HG03280 (cell line): ENCODE measurements around the gene GPHA2.
A peak's percentile ranks its signal among the peaks of the same experiment; 100 is the strongest.

ENCODE experiments used
- ATAC-seq: cut with Tn5 transposase; IDR thresholded peaks from one replicate; pipeline ENCODE4 v1.9.1; 2021; ENCODE audit warnings: mild to moderate bottlenecking, moderate library complexity; ENCODE audit not compliant: unreplicated experiment

The GPHA2 gene

GRCh38 chr11:64892838-64893193 lies 42.9 kb downstream of the GPHA2 start:
- ATAC-seq = no peak

- no peak for ATAC-seq
Observed at GRCh38 chr11:64892411-64892831, 43.3 kb downstream of the GPHA2 start.

GRCh38 chr11:64891880-64892279 lies 43.8 kb downstream of the GPHA2 start:
- ATAC-seq = no peak

- ATAC-seq = no peak
Observed at GRCh38 chr11:64891215-64891848, 44.4 kb downstream of the GPHA2 start.

GRCh38 chr11:64890522-64890939 lies 45.2 kb downstream of the GPHA2 start:
- no peak for ATAC-seq

GRCh38 chr11:64888729-64889511 lies 46.8 kb downstream of the GPHA2 start:
- no peak for ATAC-seq

- no peak for ATAC-seq
Observed at GRCh38 chr11:64888406-64888728, 47.3 kb downstream of the GPHA2 start.

- ATAC-seq = peak; percentile 79
Observed at GRCh38 chr11:64887757-64888405, 47.8 kb downstream of the GPHA2 start.

GRCh38 chr11:64887234-64887756 lies 48.4 kb downstream of the GPHA2 start:
- no peak for ATAC-seq

GRCh38 chr11:64885367-64886286 lies 50.1 kb downstream of the GPHA2 start:
- no peak for ATAC-seq
